ENCODE results near the gene RNF215.

The RNF215 gene

DNA sequence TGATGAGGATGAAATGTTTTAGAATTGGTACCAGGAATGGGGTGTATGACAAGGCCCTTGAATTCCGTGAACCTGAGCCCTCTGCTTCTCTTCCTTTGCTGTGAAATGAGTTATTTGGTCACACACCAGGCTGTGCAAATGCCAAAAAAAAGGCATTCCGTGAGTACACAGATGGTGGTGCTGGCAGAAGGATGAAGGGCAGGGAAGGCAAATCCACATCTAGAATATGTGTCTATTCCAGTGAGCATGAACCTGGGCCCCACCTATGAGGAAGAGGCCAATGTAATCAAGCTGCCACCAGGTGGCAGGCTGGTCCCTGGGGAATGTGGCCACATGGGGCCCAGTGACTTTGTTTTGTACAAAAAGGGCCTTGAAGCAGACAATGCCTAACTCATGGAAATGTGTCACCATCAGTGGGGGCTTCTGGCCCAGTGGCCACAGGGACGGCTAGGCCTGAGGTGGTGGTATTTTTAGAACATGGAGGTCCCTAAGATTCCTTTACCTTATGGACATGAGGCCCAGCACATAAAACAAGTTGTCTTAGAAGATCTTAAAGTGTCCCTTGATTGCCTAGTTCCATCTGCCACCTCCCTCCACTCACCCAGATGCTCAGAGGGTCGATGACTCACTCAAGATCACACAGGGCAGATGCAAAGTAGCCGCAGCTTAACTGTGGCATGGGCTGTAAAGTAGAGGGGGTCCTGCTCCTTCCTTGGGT is 3.9 kb upstream of the RNF215 start:
- Histone ChIP-seq H4K5ac (ENCODE audit: low read length) (no peak overlapping the region), H2BK15ac (replicated peaks; ENCODE audit: low read depth) (no peak overlapping the region), H3K56ac (ENCODE audit: low read length) (peak overlapping the region; percentile 62), H3K9ac (ENCODE audit: low read length) (no peak overlapping the region), H3K23ac (ENCODE audit: low read length) (no peak overlapping the region), H3K4me3 (ENCODE audit: low read length) (no peak overlapping the region), H3K36me3 (ENCODE audit: control insufficient read depth, insufficient read depth, low read length) (no peaks in the 10 kb centered on the region), H3K27me3 (ENCODE audit: insufficient read depth, low read length, poor library complexity) (no peaks in the 10 kb centered on the region), H4K8ac (ENCODE audit: low read depth, low read length) (no peak overlapping the region), H3K4me2 (ENCODE audit: low read length) (no peak overlapping the region), H2BK120ac (ENCODE audit: low read depth, low read length) (no peak overlapping the region), H2AK5ac (ENCODE audit: low read length) (peak overlapping the region; percentile 95), H3K79me2 (ENCODE audit: control insufficient read depth, insufficient read depth, low read length) (no peaks in the 10 kb centered on the region), H3K4me1 (ENCODE audit: control insufficient read depth, low read depth, low read length) (peaks cover 2% of the 10 kb centered on the region), H2BK5ac (ENCODE audit: low read length) (no peak overlapping the region), H3K4ac (ENCODE audit: low read depth, low read length) (no peak overlapping the region), H3K18ac (ENCODE audit: low read length) (no peak overlapping the region), H3K79me1 (ENCODE audit: low read length) (no peaks in the 10 kb centered on the region), H3K27ac (ENCODE audit: low read depth, low read length) (no peak overlapping the region)
- peak; percentile 86 for DNase-seq
- no CpG with 5 or more reads among the region's 5 CpGs for WGBS (ENCODE audit: extremely low coverage, insufficient coverage, low lambda C conversion rate)

GRCh38 chr22:30386608-30386959 is 627 bp downstream of the RNF215 start:
- Histone ChIP-seq H2BK120ac (ENCODE audit: low read depth, low read length) (no peak overlapping the region), H3K9ac (ENCODE audit: low read length) (peak overlapping the region; percentile 84), H2BK15ac (replicated peaks; ENCODE audit: low read depth) (no peak overlapping the region), H4K8ac (ENCODE audit: low read depth, low read length) (no peak overlapping the region), H3K36me3 (ENCODE audit: control insufficient read depth, insufficient read depth, low read length) (no peaks in the 10 kb centered on the region), H3K4me2 (ENCODE audit: low read length) (peak overlapping the region; percentile 68), H3K4me3 (ENCODE audit: low read length) (peak overlapping the region; percentile 66), H2BK5ac (ENCODE audit: low read length) (no peak overlapping the region), H3K56ac (ENCODE audit: low read length) (peak overlapping the region; percentile 84), H3K79me2 (ENCODE audit: control insufficient read depth, insufficient read depth, low read length) (no peaks in the 10 kb centered on the region), H3K4ac (ENCODE audit: low read depth, low read length) (no peak overlapping the region), H3K18ac (ENCODE audit: low read length) (peak overlapping the region; percentile 87), H3K27ac (ENCODE audit: low read depth, low read length) (no peak overlapping the region), H3K23ac (ENCODE audit: low read length) (no peak overlapping the region), H3K79me1 (ENCODE audit: low read length) (no peaks in the 10 kb centered on the region), H3K27me3 (ENCODE audit: insufficient read depth, low read length, poor library complexity) (no peaks in the 10 kb centered on the region), H3K4me1 (ENCODE audit: control insufficient read depth, low read depth, low read length) (no peaks in the 10 kb centered on the region), H2AK5ac (ENCODE audit: low read length) (no peak overlapping the region), H4K5ac (ENCODE audit: low read length) (no peak overlapping the region)
- WGBS (ENCODE audit: extremely low coverage, insufficient coverage, low lambda C conversion rate), result no CpG with 5 or more reads among the region's 10 CpGs
- no peak for DNase-seq

GRCh38 chr22:30385942-30386341 is 1.3 kb downstream of the RNF215 start:
- Histone ChIP-seq H2BK15ac (replicated peaks; ENCODE audit: low read depth) (no peak overlapping the region), H3K18ac (ENCODE audit: low read length) (no peak overlapping the region), H3K4me1 (ENCODE audit: control insufficient read depth, low read depth, low read length) (no peaks in the 10 kb centered on the region), H2AK5ac (ENCODE audit: low read length) (no peak overlapping the region), H3K23ac (ENCODE audit: low read length) (no peak overlapping the region), H3K4ac (ENCODE audit: low read depth, low read length) (no peak overlapping the region), H2BK120ac (ENCODE audit: low read depth, low read length) (no peak overlapping the region), H3K27me3 (ENCODE audit: insufficient read depth, low read length, poor library complexity) (no peaks in the 10 kb centered on the region), H4K5ac (ENCODE audit: low read length) (no peak overlapping the region), H2BK5ac (ENCODE audit: low read length) (no peak overlapping the region), H3K4me3 (ENCODE audit: low read length) (no peak overlapping the region), H3K36me3 (ENCODE audit: control insufficient read depth, insufficient read depth, low read length) (no peaks in the 10 kb centered on the region), H3K56ac (ENCODE audit: low read length) (no peak overlapping the region), H4K8ac (ENCODE audit: low read depth, low read length) (no peak overlapping the region), H3K27ac (ENCODE audit: low read depth, low read length) (no peak overlapping the region), H3K4me2 (ENCODE audit: low read length) (no peak overlapping the region), H3K9ac (ENCODE audit: low read length) (no peak overlapping the region), H3K79me2 (ENCODE audit: control insufficient read depth, insufficient read depth, low read length) (no peaks in the 10 kb centered on the region), H3K79me1 (ENCODE audit: low read length) (no peaks in the 10 kb centered on the region)
- no peak for DNase-seq
- no CpG with 5 or more reads among the region's 10 CpGs for WGBS (ENCODE audit: extremely low coverage, insufficient coverage, low lambda C conversion rate)

DNA sequence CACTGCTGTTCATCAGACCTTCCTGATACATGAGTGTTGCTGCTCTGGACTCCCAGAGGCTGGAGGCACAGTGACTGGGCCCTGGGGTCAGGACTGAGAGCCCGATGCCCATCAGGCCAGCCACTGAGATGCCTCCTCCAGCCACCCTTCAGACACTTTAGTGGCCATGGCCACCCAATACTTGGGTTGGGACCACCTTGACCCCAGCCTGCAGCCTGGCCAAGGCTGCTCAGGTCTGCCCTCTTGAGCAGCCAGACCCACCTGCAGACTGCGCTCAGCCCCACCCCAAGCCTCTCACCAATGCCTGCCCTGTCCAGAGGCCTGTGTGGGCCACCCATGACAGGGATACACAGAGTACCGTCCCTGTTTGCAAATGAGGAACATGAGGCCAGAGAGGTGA is 4.2 kb downstream of the RNF215 start:
- H2BK5ac ChIP-seq (ENCODE audit: low read length), result no peak overlapping the region
- H2BK120ac ChIP-seq (ENCODE audit: low read depth, low read length), result no peak overlapping the region
- H4K5ac ChIP-seq (ENCODE audit: low read length), result no peak overlapping the region
- no peak overlapping the region for H3K4me3 ChIP-seq (ENCODE audit: low read length)
- H3K4me2 ChIP-seq (ENCODE audit: low read length), result no peak overlapping the region
- H3K36me3 ChIP-seq (ENCODE audit: control insufficient read depth, insufficient read depth, low read length), result peaks cover 2% of the 10 kb centered on the region
- H3K4me1 ChIP-seq (ENCODE audit: control insufficient read depth, low read depth, low read length), result no peaks in the 10 kb centered on the region
- H3K27me3 ChIP-seq (ENCODE audit: insufficient read depth, low read length, poor library complexity), result no peaks in the 10 kb centered on the region
- no peak overlapping the region for H2AK5ac ChIP-seq (ENCODE audit: low read length)
- no CpG with 5 or more reads among the region's 3 CpGs for WGBS (ENCODE audit: extremely low coverage, insufficient coverage, low lambda C conversion rate)
- H3K23ac ChIP-seq (ENCODE audit: low read length), result no peak overlapping the region
- no peak overlapping the region for H4K8ac ChIP-seq (ENCODE audit: low read depth, low read length)
- no peak overlapping the region for H3K27ac ChIP-seq (ENCODE audit: low read depth, low read length)
- no peaks in the 10 kb centered on the region for H3K79me2 ChIP-seq (ENCODE audit: control insufficient read depth, insufficient read depth, low read length)
- H3K4ac ChIP-seq (ENCODE audit: low read depth, low read length), result no peak overlapping the region
- H2BK15ac ChIP-seq (replicated peaks; ENCODE audit: low read depth), result no peak overlapping the region
- no peaks in the 10 kb centered on the region for H3K79me1 ChIP-seq (ENCODE audit: low read length)
- no peak overlapping the region for H3K56ac ChIP-seq (ENCODE audit: low read length)
- H3K9ac ChIP-seq (ENCODE audit: low read length), result no peak overlapping the region
- DNase-seq, result no peak
- H3K18ac ChIP-seq (ENCODE audit: low read length), result no peak overlapping the region

DNA sequence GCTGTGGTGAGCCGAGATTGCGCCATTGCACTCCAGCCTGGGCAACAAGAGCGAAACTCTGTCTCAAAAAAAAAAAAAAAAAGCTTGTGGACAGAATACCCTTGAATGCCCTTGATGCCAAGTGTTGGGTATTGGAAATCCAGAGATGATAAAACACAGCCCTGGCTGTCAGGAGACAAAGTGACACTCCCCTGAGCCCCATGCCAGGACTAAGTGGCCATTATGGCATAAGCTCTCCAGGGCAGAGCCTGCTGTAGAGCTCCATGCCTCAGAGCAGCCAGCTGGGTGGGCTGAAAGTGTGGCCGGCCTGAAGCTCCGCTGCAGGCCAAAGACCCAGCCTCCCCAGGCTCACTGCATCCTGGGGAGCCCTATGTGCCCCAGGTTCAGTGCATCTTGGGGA is 4.9 kb downstream of the RNF215 start:
- Histone ChIP-seq H3K4ac (ENCODE audit: low read depth, low read length) (no peak overlapping the region), H2BK15ac (replicated peaks; ENCODE audit: low read depth) (no peak overlapping the region), H3K4me1 (ENCODE audit: control insufficient read depth, low read depth, low read length) (no peaks in the 10 kb centered on the region), H3K79me1 (ENCODE audit: low read length) (no peaks in the 10 kb centered on the region), H3K4me3 (ENCODE audit: low read length) (no peak overlapping the region), H2AK5ac (ENCODE audit: low read length) (no peak overlapping the region), H3K18ac (ENCODE audit: low read length) (no peak overlapping the region), H4K5ac (ENCODE audit: low read length) (no peak overlapping the region), H3K56ac (ENCODE audit: low read length) (no peak overlapping the region), H2BK5ac (ENCODE audit: low read length) (no peak overlapping the region), H2BK120ac (ENCODE audit: low read depth, low read length) (no peak overlapping the region), H3K79me2 (ENCODE audit: control insufficient read depth, insufficient read depth, low read length) (no peaks in the 10 kb centered on the region), H3K9ac (ENCODE audit: low read length) (no peak overlapping the region), H3K4me2 (ENCODE audit: low read length) (no peak overlapping the region), H3K36me3 (ENCODE audit: control insufficient read depth, insufficient read depth, low read length) (peaks cover 2% of the 10 kb centered on the region), H3K23ac (ENCODE audit: low read length) (no peak overlapping the region), H3K27ac (ENCODE audit: low read depth, low read length) (no peak overlapping the region), H4K8ac (ENCODE audit: low read depth, low read length) (no peak overlapping the region), H3K27me3 (ENCODE audit: insufficient read depth, low read length, poor library complexity) (no peaks in the 10 kb centered on the region)
- no CpG with 5 or more reads among the region's 5 CpGs for WGBS (ENCODE audit: extremely low coverage, insufficient coverage, low lambda C conversion rate)
- no peak for DNase-seq

DNA sequence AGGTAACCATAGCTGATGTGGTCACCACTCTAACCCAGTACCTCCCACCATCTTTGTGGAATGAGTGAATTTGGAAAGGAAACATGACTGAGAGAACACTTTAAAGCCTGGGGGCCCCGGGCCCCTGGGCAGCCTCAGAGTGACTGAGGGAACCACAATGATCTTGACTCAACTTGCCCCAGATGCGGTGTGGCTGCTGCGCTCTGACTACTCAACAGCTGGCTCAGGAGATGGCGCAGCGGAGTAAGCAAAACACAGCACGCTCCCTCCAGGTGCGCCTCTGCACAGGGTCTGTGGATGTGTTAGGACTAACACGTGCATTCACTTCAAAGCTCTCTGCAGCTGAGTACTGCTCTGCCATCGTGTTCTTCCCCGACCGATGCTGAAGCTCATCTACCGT is 5.9 kb downstream of the RNF215 start:
- Histone ChIP-seq H3K56ac (ENCODE audit: low read length) (no peak overlapping the region), H3K27me3 (ENCODE audit: insufficient read depth, low read length, poor library complexity) (no peaks in the 10 kb centered on the region), H3K18ac (ENCODE audit: low read length) (no peak overlapping the region), H3K4me3 (ENCODE audit: low read length) (no peak overlapping the region), H3K9ac (ENCODE audit: low read length) (no peak overlapping the region), H2BK5ac (ENCODE audit: low read length) (no peak overlapping the region), H3K4me2 (ENCODE audit: low read length) (no peak overlapping the region), H4K5ac (ENCODE audit: low read length) (no peak overlapping the region), H3K79me1 (ENCODE audit: low read length) (no peaks in the 10 kb centered on the region), H2AK5ac (ENCODE audit: low read length) (no peak overlapping the region), H3K27ac (ENCODE audit: low read depth, low read length) (no peak overlapping the region), H3K79me2 (ENCODE audit: control insufficient read depth, insufficient read depth, low read length) (no peaks in the 10 kb centered on the region), H3K4me1 (ENCODE audit: control insufficient read depth, low read depth, low read length) (no peaks in the 10 kb centered on the region), H3K36me3 (ENCODE audit: control insufficient read depth, insufficient read depth, low read length) (peaks cover 2% of the 10 kb centered on the region), H2BK15ac (replicated peaks; ENCODE audit: low read depth) (no peak overlapping the region), H3K23ac (ENCODE audit: low read length) (no peak overlapping the region), H3K4ac (ENCODE audit: low read depth, low read length) (no peak overlapping the region), H2BK120ac (ENCODE audit: low read depth, low read length) (no peak overlapping the region), H4K8ac (ENCODE audit: low read depth, low read length) (no peak overlapping the region)
- DNase-seq, result no peak
- WGBS (ENCODE audit: extremely low coverage, insufficient coverage, low lambda C conversion rate), result no CpG with 5 or more reads among the region's 12 CpGs
